Islet of Langerhans (tissue), 1 donor: ENCODE data around the gene IL27RA.
"Not testable (repeated sequence)": the region's sequence is repeated elsewhere in the genome, so short reads cannot be mapped to it uniquely, and the experiment has no call there.

Experiments used
- FAIRE-seq: peaks from one replicate; lab custom pipeline; 2011; peaks lifted over from hg19 to GRCh38; lab: Jason Lieb, UNC

Gene IL27RA

GRCh38 chr19:13999085-13999484 is 32.5 kb upstream of the IL27RA start:
- no peak for FAIRE-seq

GRCh38 chr19:14000691-14001375 is 30.7 kb upstream of the IL27RA start:
- FAIRE-seq = no peak

GRCh38 chr19:14002571-14003250 is 28.9 kb upstream of the IL27RA start:
- FAIRE-seq = no peak

GRCh38 chr19:14003251-14004055 is 28.1 kb upstream of the IL27RA start:
- no peak for FAIRE-seq

- no peak for FAIRE-seq
These were observed 26.8 kb upstream of the IL27RA start for GRCh38 chr19:14004619-14005348.

GRCh38 chr19:14005349-14006084 is 26.0 kb upstream of the IL27RA start:
- no peak for FAIRE-seq

GRCh38 chr19:14006085-14006765 is 25.3 kb upstream of the IL27RA start, which contains the start of gene RFX1:
RFX1 (minus strand) TSS chr19:14006320; CDS start chr19:13993843, 12,477 bp downstream.
- peak; percentile 99 for FAIRE-seq

GRCh38 chr19:14006766-14007562 is 24.6 kb upstream of the IL27RA start:
- no peak for FAIRE-seq

- FAIRE-seq = no peak
These were observed 19.1 kb upstream of the IL27RA start for GRCh38 chr19:14012378-14012915.

- FAIRE-seq = no peak
These were observed 16.0 kb upstream of the IL27RA start for GRCh38 chr19:14015524-14016035.

- no peak for FAIRE-seq
These were observed 12.5 kb upstream of the IL27RA start for GRCh38 chr19:14019100-14019499.

GRCh38 chr19:14019739-14020138 is 11.8 kb upstream of the IL27RA start:
- not testable (repeated sequence) for FAIRE-seq

GRCh38 chr19:14021474-14021873 is 10.1 kb upstream of the IL27RA start:
- no peak for FAIRE-seq

- no peak for FAIRE-seq
These were observed 9.1 kb upstream of the IL27RA start for GRCh38 chr19:14022469-14022868.

GRCh38 chr19:14023404-14024235 is 7.9 kb upstream of the IL27RA start:
- FAIRE-seq = no peak

- FAIRE-seq = not testable (repeated sequence)
These were observed 4.8 kb upstream of the IL27RA start for GRCh38 chr19:14026652-14027192.

- FAIRE-seq = no peak
These were observed 3.6 kb upstream of the IL27RA start, which contains the start of gene RLN3 for GRCh38 chr19:14027856-14028450. RLN3 (plus strand) TSS chr19:14028148; CDS start chr19:14028205, 57 bp downstream.

GRCh38 chr19:14028901-14029300 is 2.7 kb upstream of the IL27RA start:
- no peak for FAIRE-seq
